A549 (cell line): ENCODE measurements around the gene NGEF. TPM values are rescaled to one million over a fixed set of nuclear protein-coding genes. Genes with fewer than 3 reads are reported as not detected.

Experiments used
- ATAC-seq, 2 experiments: fragments of 200-7000 bp in 1 of 2; fragments of >200 bp in 1 of 2; cut with Nextera tagmentation in 1 of 2; cut with Tn5 transposase in 1 of 2; 3 replicates each; pipeline versions ENCODE4 v1.8.0 to v1.9.1; 2018 to 2020; ENCODE audit warnings: mild to moderate bottlenecking in 1 of 2, moderate library complexity in 1 of 2
- CTCF ChIA-PET: fragments of 300-600 bp; sonication (Branson Sonifier 250); formaldehyde crosslinking; extraction: SDS; loops from one replicate; lab custom pipeline; 2021; ENCODE audit warnings: antibody characterized with exemption, inconsistent platforms; lab: Yijun Ruan, JAX
- POLR2A ChIA-PET: fragments of 350-600 bp; formaldehyde crosslinking; extraction: SDS; loops from one replicate; lab custom pipeline; 2021; ENCODE audit warnings: antibody characterized with exemption, inconsistent platforms; lab: Yijun Ruan, JAX
- DNase-seq, 2 experiments: peaks; one replicate each; pipeline versions ENCODE4 v3.0.0 to v3.0.0-alpha.2; 2011 to 2016; ENCODE audit warnings: low read depth in 1 of 2, low spot score in 1 of 2
- FAIRE-seq: peaks from 2 replicates; lab custom pipeline; 2011; peaks lifted over from hg19 to GRCh38; lab: Jason Lieb, UNC
- H3K27ac ChIP-seq, 2 experiments: fragments of >200 bp; sonication (Bioruptor Twin); formaldehyde crosslinking; 3 replicates each; pipeline ENCODE4 v1.5.1; 2016 to 2017
- H3K4me1 ChIP-seq: fragments of >200 bp; sonication (Bioruptor Twin); formaldehyde crosslinking; 3 replicates; pipeline ENCODE4 v1.6.1; 2016
- H3K4me2 ChIP-seq: fragments of >200 bp; sonication (Bioruptor Twin); formaldehyde crosslinking; 3 replicates; pipeline ENCODE4 v1.6.1; 2016
- H3K4me3 ChIP-seq: fragments of >200 bp; sonication (Bioruptor Twin); formaldehyde crosslinking; 3 replicates; pipeline ENCODE4 v1.5.1; 2016
- H3K9me3 ChIP-seq: fragments of >200 bp; sonication (Bioruptor Twin); formaldehyde crosslinking; 3 replicates; pipeline ENCODE4 v1.6.1; 2016
- CBX8 ChIP-seq: fragments of 200-600 bp; sonication (generic); IDR thresholded peaks from 2 replicates; pipeline ENCODE4 v1.6.1; 2016
- CEBPB ChIP-seq, 2 experiments: fragments of >200 bp in 1 of 2; sonication (Bioruptor Twin) in 1 of 2; formaldehyde crosslinking in 1 of 2; IDR thresholded peaks; 2 replicates each; pipeline ENCODE4 v1.6.1; 2012 to 2016
- CHD4 ChIP-seq: fragments of 200-600 bp; sonication (generic); IDR thresholded peaks from 2 replicates; pipeline ENCODE4 v1.6.1; 2016; ENCODE audit warnings: antibody characterized with exemption, mild to moderate bottlenecking, borderline replicate concordance
- E2F6 ChIP-seq: IDR thresholded peaks from 2 replicates; pipeline ENCODE4 v1.6.1; 2012; ENCODE audit warnings: low read depth, borderline replicate concordance
- EHF ChIP-seq: fragments of 250-450 bp; sonication (Bioruptor Pico); IDR thresholded peaks from 2 replicates; pipeline ENCODE4 v1.5.0; 2020; ENCODE audit warnings: mild to moderate bottlenecking
- FOSL2 ChIP-seq, 2 experiments: fragments of 450-650 bp in 1 of 2; fragments of >200 bp in 1 of 2; sonication (Bioruptor Twin) in 1 of 2; formaldehyde crosslinking; IDR thresholded peaks; 2 replicates each; pipeline versions ENCODE4 v1.5.0 to v1.6.1; 2016 to 2020; ENCODE audit warnings: mild to moderate bottlenecking in 1 of 2, moderate library complexity in 1 of 2
- FOXS1 ChIP-seq: fragments of 250-450 bp; sonication (Bioruptor Pico); IDR thresholded peaks from 2 replicates; pipeline ENCODE4 v1.5.0; 2020; ENCODE audit warnings: mild to moderate bottlenecking, moderate library complexity
- GATA3 ChIP-seq: IDR thresholded peaks from 2 replicates; pipeline ENCODE4 v1.6.1; 2012; ENCODE audit warnings: borderline replicate concordance
- HDAC2 ChIP-seq: fragments of 200-600 bp; sonication (generic); IDR thresholded peaks from 2 replicates; pipeline ENCODE4 v1.6.1; 2016
- HOXA7 ChIP-seq: fragments of 250-450 bp; sonication (Bioruptor Pico); IDR thresholded peaks from 2 replicates; pipeline ENCODE4 v1.5.0; 2020; ENCODE audit warnings: mild to moderate bottlenecking, moderate library complexity
- HOXB5 ChIP-seq: fragments of 250-450 bp; sonication (Bioruptor Pico); IDR thresholded peaks from 2 replicates; pipeline ENCODE4 v1.5.0; 2020; ENCODE audit warnings: mild to moderate bottlenecking, moderate library complexity
- JUN ChIP-seq, 2 experiments: fragments of >200 bp; sonication (Bioruptor Twin); formaldehyde crosslinking; IDR thresholded peaks; 2 replicates in 1 of 2; 3 replicates in 1 of 2; pipeline ENCODE4 v1.6.1; 2016 to 2017
- KDM5A ChIP-seq: fragments of 200-600 bp; sonication (generic); IDR thresholded peaks from 2 replicates; pipeline ENCODE4 v1.6.1; 2016; ENCODE audit warnings: antibody characterized with exemption, mild to moderate bottlenecking
- MYC ChIP-seq: IDR thresholded peaks from 2 replicates; pipeline ENCODE4 v1.6.1; 2012; ENCODE audit warnings: mild to moderate bottlenecking, inconsistent platforms, low read length, improper control_type of control experiment, borderline replicate concordance
- NFE2L2 ChIP-seq: fragments of 150-350 bp; conservative IDR thresholded peaks from 2 replicates; pipeline ENCODE4 v1.6.1; 2014; ENCODE audit warnings: low read length
- NPAS2 ChIP-seq: fragments of 250-450 bp; sonication (Bioruptor Pico); IDR thresholded peaks from 2 replicates; pipeline ENCODE4 v1.8.0; 2022; ENCODE audit warnings: mild to moderate bottlenecking, moderate library complexity, borderline replicate concordance
- PBX3 ChIP-seq: IDR thresholded peaks from 2 replicates; pipeline ENCODE4 v1.6.1; 2012
- PHF8 ChIP-seq: fragments of 200-600 bp; sonication (generic); IDR thresholded peaks from 2 replicates; pipeline ENCODE4 v1.6.1; 2016; ENCODE audit warnings: low read depth, mild to moderate bottlenecking, antibody characterized with exemption, moderate library complexity, borderline replicate concordance
- POLR2AphosphoS2 ChIP-seq: conservative IDR thresholded peaks from 2 replicates; pipeline ENCODE4 v1.6.1; 2012; ENCODE audit warnings: low read length, improper control_type of control experiment, inconsistent platforms
- RAD21 ChIP-seq, 2 experiments: fragments of >200 bp in 1 of 2; sonication (Bioruptor Twin) in 1 of 2; formaldehyde crosslinking in 1 of 2; IDR thresholded peaks in 1 of 2; conservative IDR thresholded peaks in 1 of 2; 2 replicates in 1 of 2; 3 replicates in 1 of 2; pipeline ENCODE4 v1.6.1; 2012 to 2018; ENCODE audit warnings: inconsistent platforms in 1 of 2
- RCOR1 ChIP-seq: fragments of 150-350 bp; IDR thresholded peaks from 2 replicates; pipeline ENCODE4 v1.6.1; 2014; ENCODE audit warnings: antibody characterized with exemption, low read length, low read depth
- RFX5 ChIP-seq: fragments of 450-650 bp; IDR thresholded peaks from 2 replicates; pipeline ENCODE4 v1.7.1; 2014; ENCODE audit warnings: antibody characterized with exemption, mild to moderate bottlenecking, moderate library complexity
- USF2 ChIP-seq: fragments of 450-650 bp; IDR thresholded peaks from 2 replicates; pipeline ENCODE4 v1.6.1; 2014; ENCODE audit warnings: antibody characterized with exemption
- ZC3H11A ChIP-seq: fragments of 450-650 bp; IDR thresholded peaks from 2 replicates; pipeline ENCODE4 v1.6.1; 2014; ENCODE audit warnings: antibody characterized with exemption, mild to moderate bottlenecking
- ZSCAN20 ChIP-seq: fragments of 250-450 bp; sonication (Bioruptor Pico); IDR thresholded peaks from 2 replicates; pipeline ENCODE4 v1.8.0; 2022; ENCODE audit warnings: mild to moderate bottlenecking, moderate library complexity
- WGBS: methylation state at CpG from one replicate; pipeline ENCODE4 v1.1.6; 2017; ENCODE audit errors: missing lambda C conversion rate; 5-methylcytosine and 5-hydroxymethylcytosine counted together
- polyA plus RNA-seq, 4 experiments: library from polyadenylated mRNA; depleted of rRNA in 3 of 4; stranded (reverse); fragments of >200 nt; fragmentation: RNase III in 1 of 4; extraction: RNeasy Plus Mini Kit Qiagen cat#74134 plus additional on column Dnase treatment in 1 of 4; gene quantifications; 2 replicates in 3 of 4; 3 replicates in 1 of 4; pipeline ENCODE4 v1.2.3, GENCODE V29; 2011 to 2017
- TF ChIP-seq, protein P1 (sequence below): IDR thresholded peaks from 2 replicates; pipeline ENCODE4 v1.6.1; 2012
- TF ChIP-seq, protein P2 (sequence below): fragments of 250-450 bp; sonication (Bioruptor Pico); IDR thresholded peaks from 2 replicates; pipeline ENCODE4 v1.5.0; 2021; ENCODE audit warnings: mild to moderate bottlenecking, moderate library complexity, borderline replicate concordance
- TF ChIP-seq, protein P3 (sequence below): fragments of >200 bp; sonication (Bioruptor Twin); formaldehyde crosslinking; IDR thresholded peaks from 2 replicates; pipeline ENCODE4 v1.6.1; 2016

Gene NGEF
- polyA plus RNA-seq, 2 of the 4 experiments (the other 2 are of a cell fraction): 8.1 to 9.7 TPM

GRCh38 chr2:232919141-232919540, 93.9 kb downstream of the NGEF start:
- no peak overlapping the region for H3K4me3 ChIP-seq
- POLR2A ChIA-PET: no interaction called here
- no peak for TF ChIP-seq NFE2L2
- TF ChIP-seq USF2: no peak
- TF ChIP-seq GATA3: no peak
- TF ChIP-seq RCOR1: no peak
- no peak for TF ChIP-seq HOXA7
- TF ChIP-seq ZSCAN20: no peak
- TF ChIP-seq FOXS1 (CRISPR knock-in tag): no peak
- TF ChIP-seq CBX8: no peak
- no peak for TF ChIP-seq EHF (CRISPR knock-in tag)
- TF ChIP-seq, protein P1, sequence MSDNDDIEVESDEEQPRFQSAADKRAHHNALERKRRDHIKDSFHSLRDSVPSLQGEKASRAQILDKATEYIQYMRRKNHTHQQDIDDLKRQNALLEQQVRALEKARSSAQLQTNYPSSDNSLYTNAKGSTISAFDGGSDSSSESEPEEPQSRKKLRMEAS: no peak
- WGBS: 98% methylated on average over 6 of the region's 6 CpGs
- no peak overlapping the region for H3K27ac ChIP-seq
- ATAC-seq: no peak
- no peak for FAIRE-seq
- no peak for DNase-seq
- H3K4me2 ChIP-seq: no peak overlapping the region
- CTCF ChIA-PET: interaction anchor here (1.3 kb wide), 1 partner anchor 8 kb away, joined by 3 read pairs; no protein-coding TSS in a partner anchor
- no peaks in the 10 kb centered on the region for H3K9me3 ChIP-seq
- no peaks in the 10 kb centered on the region for H3K4me1 ChIP-seq

- H3K4me1 ChIP-seq: no peaks in the 10 kb centered on the region
- H3K27ac ChIP-seq: no peak overlapping the region
- ChIA-PET POLR2A (no interaction called here), CTCF (interaction anchor here (1.0 kb wide), 1 partner anchor 140 kb away, joined by 5 read pairs; no protein-coding TSS in a partner anchor)
- no peak overlapping the region for H3K4me3 ChIP-seq
- FAIRE-seq (no peak), DNase-seq (no peak), ATAC-seq (no peak)
- TF ChIP-seq HDAC2 (no peak), MYC (no peak), FOSL2 (IDR thresholded peaks at IDR 0.05) (no peak), FOSL2 (CRISPR knock-in tag; IDR thresholded peaks at IDR 0.05) (no peak), USF2 (no peak), CEBPB (IDR thresholded peaks at IDR 0.05) (no peak), POLR2AphosphoS2 (no peak), CHD4 (no peak)
- TF ChIP-seq, protein P1: no peak
- no peak overlapping the region for H3K4me2 ChIP-seq
- 70% methylated on average over 2 of the region's 2 CpGs for WGBS
- H3K9me3 ChIP-seq: peaks cover 27% of the 10 kb centered on the region
These were observed 99.2 kb downstream of the NGEF start for GRCh38 chr2:232913903-232914302.

GRCh38 chr2:232911712-232912277, 101.3 kb downstream of the NGEF start:
- ATAC-seq (no peak), FAIRE-seq (no peak), DNase-seq (no peak)
- CTCF ChIA-PET: no interaction called here
- WGBS: 7% methylated on average over 1 of the region's 1 CpG
- Histone ChIP-seq H3K27ac (no peak overlapping the region), H3K4me2 (no peak overlapping the region), H3K4me1 (peaks cover 7% of the 10 kb centered on the region; the same call in 2 of the 3 replicates), H3K9me3 (peaks cover 27% of the 10 kb centered on the region), H3K4me3 (no peak overlapping the region)
- POLR2A ChIA-PET: no interaction called here
- TF ChIP-seq NPAS2 (CRISPR knock-in tag) (no peak), HOXB5 (no peak), RAD21 (conservative IDR thresholded peaks at IDR 0.05 in 1 of 2, IDR thresholded peaks at IDR 0.05 in 1 of 2) (no peak), FOSL2 (IDR thresholded peaks at IDR 0.05) (no peak), FOSL2 (CRISPR knock-in tag; IDR thresholded peaks at IDR 0.05) (no peak), CEBPB (IDR thresholded peaks at IDR 0.05) (no peak), RFX5 (no peak), E2F6 (no peak), KDM5A (no peak), RCOR1 (no peak), PHF8 (no peak), ZSCAN20 (no peak), ZC3H11A (no peak), PBX3 (no peak), JUN (IDR thresholded peaks at IDR 0.05) (no peak)
- TF ChIP-seq, protein P2, sequence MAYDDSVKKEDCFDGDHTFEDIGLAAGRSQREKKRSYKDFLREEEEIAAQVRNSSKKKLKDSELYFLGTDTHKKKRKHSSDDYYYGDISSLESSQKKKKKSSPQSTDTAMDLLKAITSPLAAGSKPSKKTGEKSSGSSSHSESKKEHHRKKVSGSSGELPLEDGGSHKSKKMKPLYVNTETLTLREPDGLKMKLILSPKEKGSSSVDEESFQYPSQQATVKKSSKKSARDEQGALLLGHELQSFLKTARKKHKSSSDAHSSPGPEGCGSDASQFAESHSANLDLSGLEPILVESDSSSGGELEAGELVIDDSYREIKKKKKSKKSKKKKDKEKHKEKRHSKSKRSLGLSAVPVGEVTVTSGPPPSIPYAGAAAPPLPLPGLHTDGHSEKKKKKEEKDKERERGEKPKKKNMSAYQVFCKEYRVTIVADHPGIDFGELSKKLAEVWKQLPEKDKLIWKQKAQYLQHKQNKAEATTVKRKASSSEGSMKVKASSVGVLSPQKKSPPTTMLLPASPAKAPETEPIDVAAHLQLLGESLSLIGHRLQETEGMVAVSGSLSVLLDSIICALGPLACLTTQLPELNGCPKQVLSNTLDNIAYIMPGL (CRISPR knock-in tag): no peak
- TF ChIP-seq, protein P3, sequence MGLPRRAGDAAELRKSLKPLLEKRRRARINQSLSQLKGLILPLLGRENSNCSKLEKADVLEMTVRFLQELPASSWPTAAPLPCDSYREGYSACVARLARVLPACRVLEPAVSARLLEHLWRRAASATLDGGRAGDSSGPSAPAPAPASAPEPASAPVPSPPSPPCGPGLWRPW: no peak
